ENCODE data around the gene MAPK8IP3.

The MAPK8IP3 gene

DNA sequence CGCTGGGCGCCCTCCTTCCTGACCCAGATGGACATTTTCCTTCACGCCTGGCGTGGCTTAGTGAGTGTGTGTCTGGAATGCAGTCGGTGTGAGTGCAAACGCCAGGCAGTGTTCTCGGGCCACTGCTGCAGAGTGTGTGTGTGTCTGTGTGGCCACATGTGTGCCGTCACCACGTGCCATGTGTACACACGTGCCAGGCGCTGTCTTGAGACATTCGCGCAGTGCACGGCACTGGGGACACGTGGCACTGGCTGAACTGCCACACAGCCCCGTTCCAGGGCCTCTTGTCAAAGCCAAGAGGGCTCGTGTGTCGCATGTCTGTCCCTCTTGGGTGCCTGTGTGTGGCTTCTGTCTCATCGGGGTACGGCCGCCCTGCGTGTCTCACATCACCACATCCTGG lies 28.8 kb downstream of the MAPK8IP3 start:
- DNase-seq (ENCODE audit: low read depth in 2 of 2) = no peak

DNA sequence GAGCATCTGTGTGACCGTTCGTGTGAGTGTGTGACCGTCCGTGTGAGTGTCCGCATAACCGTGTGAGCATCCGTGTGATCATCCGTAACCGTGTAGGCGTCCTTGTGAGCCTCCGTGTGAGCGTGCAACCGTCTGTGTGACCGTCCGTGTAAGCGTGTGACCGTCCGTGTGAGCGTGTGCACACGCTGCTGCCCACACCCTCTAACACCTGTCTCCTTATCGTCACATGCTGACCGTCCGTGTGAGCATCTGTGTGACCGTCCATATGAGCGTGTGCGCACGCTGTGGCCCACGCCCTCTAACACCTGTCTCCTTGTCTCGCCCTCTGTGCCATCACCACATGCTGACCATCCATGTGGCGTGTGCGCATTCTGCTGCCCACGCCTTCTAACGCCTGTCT lies 34.2 kb downstream of the MAPK8IP3 start:
- DNase-seq (ENCODE audit: low read depth in 2 of 2) = no peak

GRCh38 chr16:1740781-1741490 lies 34.9 kb downstream of the MAPK8IP3 start:
- no peak for DNase-seq (ENCODE audit: low read depth in 2 of 2)

DNA sequence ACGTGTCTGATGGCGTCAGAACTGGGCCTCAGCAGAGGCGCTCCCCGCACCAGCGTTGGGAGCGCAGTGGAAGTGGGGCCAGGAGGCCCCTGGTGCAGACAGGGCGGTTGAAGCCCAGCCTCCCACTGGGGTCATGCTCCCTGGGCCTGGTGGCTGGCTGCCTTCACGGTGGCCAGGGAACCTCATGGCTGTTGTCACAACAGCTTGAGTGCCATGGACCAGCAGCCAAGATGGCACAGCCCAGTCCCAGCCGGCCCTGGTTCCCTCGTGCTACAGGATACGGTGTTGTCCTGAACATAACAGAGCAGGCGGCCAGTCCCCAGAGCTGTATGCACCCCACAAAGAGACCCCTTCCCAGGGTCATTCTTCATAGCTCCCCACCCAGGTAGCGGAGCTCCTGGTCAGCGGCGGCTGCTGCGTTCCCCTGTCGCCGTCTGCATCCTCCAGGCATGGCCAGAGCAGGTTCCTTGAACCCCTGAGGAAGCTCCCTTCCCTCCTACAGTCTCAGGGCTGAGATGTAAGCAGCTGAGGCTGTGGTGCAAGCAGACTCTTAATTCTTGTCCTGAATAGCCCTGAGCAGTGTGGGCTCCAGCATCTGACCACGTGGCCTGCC lies 35.7 kb downstream of the MAPK8IP3 start:
- no peak for DNase-seq (ENCODE audit: low read depth in 2 of 2)

GRCh38 chr16:1743376-1744337 lies 37.7 kb downstream of the MAPK8IP3 start:
- no peak for DNase-seq (ENCODE audit: low read depth in 2 of 2)

- DNase-seq (ENCODE audit: low read depth in 2 of 2) = no peak
Measured at GRCh38 chr16:1744338-1744840, 38.4 kb downstream of the MAPK8IP3 start.

DNA sequence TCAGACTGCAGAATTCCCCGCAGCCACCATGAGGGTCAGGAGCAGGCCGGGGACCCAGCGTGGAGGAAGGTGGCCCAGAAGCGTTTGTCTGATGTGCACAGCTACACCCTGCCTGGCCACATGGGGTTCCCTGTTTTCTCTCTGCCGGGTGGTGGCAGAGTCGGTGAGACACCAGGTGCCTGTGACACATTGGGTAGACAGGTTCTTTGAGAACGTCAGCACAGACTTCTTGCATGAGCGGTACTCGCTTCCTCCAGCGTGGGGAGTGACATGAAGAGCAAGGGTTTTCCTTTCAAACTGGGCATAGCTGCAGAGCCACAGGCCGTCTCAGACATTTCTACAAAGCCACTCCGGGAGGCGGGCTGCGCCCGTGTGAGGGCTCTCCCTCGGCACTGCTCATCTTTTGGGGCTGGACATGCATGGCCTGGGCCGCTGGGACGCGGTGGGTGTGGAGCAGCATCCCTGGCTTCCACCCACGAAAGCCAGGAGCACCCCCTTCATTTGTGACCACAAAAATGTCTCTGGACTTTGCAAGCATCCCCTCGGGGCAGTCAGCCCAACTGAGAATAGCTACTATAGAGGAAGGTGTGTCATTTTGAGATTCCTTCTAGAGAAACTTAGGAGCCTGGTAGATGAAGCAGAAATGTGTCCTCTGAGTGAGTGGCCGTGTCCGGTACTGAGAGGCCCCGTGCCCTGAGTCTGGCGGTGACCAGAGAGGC lies 39.3 kb downstream of the MAPK8IP3 start:
- no peak for DNase-seq (ENCODE audit: low read depth in 2 of 2)

GRCh38 chr16:1745900-1746692 lies 40.1 kb downstream of the MAPK8IP3 start:
- DNase-seq (ENCODE audit: low read depth in 2 of 2) = no peak

GRCh38 chr16:1746693-1747195 lies 40.7 kb downstream of the MAPK8IP3 start:
- DNase-seq (ENCODE audit: low read depth in 2 of 2) = no peak

DNA sequence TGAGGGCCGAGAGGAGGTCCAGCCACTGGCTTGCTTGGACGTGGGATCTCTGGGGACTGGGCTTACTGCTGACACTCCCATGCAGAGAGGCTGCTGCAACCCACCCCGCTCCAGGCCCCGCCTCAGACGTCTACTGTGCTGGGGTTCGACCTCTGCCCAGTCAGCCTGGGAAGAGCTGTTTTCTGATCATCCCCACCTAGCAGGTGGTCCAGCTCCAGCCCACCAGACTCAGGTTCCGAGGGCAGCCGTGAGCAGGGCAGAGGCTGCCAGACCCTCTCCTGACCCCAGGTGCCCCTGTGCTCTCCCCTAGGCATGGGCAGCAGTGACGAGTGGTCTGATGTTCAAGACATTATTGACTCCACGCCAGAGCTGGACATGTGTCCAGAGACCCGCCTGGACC lies 41.9 kb downstream of the MAPK8IP3 start:
- DNase-seq (ENCODE audit: low read depth in 2 of 2) = no peak

- no peak for DNase-seq (ENCODE audit: low read depth in 2 of 2)
Measured at GRCh38 chr16:1749152-1750117, 43.4 kb downstream of the MAPK8IP3 start.

- no peak for DNase-seq (ENCODE audit: low read depth in 2 of 2)
Measured at GRCh38 chr16:1751946-1752345, 46.0 kb downstream of the MAPK8IP3 start.

GRCh38 chr16:1752853-1753252 lies 46.9 kb downstream of the MAPK8IP3 start:
- no peak for DNase-seq (ENCODE audit: low read depth in 2 of 2)

- no peak for DNase-seq (ENCODE audit: low read depth in 2 of 2)
Measured at GRCh38 chr16:1754204-1754603, 48.2 kb downstream of the MAPK8IP3 start.

DNA sequence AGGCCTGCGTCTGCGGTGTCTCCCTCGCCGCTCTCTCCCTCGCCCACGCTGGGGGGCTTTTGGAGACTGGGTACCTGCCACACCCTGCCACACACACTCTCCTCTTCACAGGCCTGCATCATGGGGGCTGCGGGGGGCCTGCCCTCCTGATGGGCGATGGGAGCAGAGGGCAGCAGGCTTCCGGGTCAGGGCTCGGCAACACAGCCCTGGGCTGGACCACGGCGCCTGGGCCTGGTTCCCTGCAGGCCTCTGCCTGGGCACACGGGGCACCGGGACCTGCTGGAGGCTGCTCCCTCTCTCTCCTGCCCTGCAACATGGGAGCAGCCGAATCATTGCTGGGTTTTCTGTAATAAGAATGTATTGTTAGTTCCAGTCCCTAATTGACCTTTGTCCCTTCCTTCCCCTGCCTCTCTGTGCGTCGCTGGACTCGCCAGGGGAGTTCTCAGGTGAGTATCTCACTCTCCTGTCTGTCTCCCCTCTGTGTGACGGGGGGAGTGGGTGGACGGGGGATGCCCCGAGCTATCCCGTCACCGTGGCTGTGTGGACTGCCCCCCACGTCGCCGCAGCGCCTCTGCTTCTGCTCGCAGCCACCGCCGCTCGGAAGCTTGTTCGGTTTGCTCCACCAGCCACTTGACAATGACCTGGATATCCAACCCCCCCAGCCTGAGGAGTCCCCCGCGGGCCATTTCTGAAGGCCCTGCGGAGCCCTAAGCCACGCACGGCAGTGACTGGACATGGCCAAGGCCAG lies 51.9 kb downstream of the MAPK8IP3 start:
- DNase-seq (ENCODE audit: low read depth in 2 of 2) = no peak

DNA sequence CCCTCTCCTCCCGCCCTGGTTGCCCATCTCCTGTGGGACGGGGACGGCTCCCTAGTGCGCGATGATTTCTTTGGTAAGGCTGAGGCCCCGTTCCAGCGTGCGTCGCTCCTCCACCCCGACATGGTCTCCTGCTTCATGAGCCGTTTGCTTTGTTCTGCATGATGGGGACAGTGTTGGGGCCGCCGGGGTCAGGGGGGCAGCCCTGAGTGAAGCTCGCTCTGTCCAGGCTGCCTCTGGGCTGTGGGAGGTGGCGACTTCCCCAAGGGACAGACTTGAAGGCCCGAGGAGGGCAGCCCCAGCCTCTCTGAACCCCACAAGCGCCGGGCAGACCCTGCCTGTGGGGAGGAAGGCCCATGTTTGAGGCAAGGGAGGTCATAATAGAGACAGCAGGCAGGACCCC lies 52.9 kb downstream of the MAPK8IP3 start:
- no peak for DNase-seq (ENCODE audit: low read depth in 2 of 2)

DNA sequence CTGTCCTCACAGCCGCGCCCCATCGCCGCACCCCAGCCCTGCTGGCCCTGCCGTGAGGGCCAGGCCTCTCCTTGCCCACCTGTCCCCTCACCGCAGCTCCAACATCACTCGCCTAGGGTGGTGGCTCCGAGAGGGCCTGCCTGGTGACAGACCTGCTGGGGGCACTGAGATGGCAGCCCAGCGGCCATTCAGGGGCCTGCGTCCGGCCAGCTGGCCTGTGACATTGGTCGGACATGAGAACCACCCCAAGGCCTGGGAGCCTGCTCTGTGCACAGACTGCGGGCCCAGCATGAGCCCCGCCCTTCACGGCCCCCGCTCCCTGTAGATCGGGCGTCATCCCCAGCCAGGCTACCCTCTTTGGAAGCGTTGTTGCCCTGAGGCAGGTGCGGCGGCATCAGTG lies 53.5 kb downstream of the MAPK8IP3 start:
- DNase-seq (ENCODE audit: low read depth in 2 of 2) = no peak

- DNase-seq (ENCODE audit: low read depth in 2 of 2) = no peak
Measured at GRCh38 chr16:1760911-1761310, 54.9 kb downstream of the MAPK8IP3 start.

DNA sequence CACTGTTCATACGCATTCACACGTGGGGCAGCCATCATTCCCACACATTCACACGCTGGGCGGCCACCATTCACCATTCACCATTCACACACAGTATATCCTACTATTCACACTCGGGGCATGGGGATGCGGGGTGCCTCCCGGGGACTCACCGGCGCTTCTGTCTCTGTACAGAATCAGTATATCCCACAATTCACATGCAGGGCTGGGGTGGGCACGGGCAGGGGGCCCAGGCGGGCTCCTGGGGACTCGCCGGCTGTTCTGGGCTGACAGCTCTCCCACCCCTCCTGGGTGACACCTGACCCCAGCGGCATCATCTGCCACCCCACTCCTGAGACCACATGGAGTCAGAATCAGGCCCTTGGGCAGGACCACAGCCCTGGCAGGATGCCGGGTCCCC lies 55.8 kb downstream of the MAPK8IP3 start:
- no peak for DNase-seq (ENCODE audit: low read depth in 2 of 2)

Data from stimulated activated CD8-positive, alpha-beta memory T cell treated with anti-CD3 and anti-CD28 coated beads, Interleukin-7, amount 100 ng/mL, for 1 hour (primary cell).